SK-MEL-5 (cell line): ENCODE results near the gene ZFPL1. TPM values are rescaled to one million over a fixed set of nuclear protein-coding genes. Genes with fewer than 3 reads are reported as not detected.

ENCODE experiments used
- DNase-seq: peaks from one replicate; pipeline ENCODE4 v3.0.0-alpha.2; 2016; ENCODE audit warnings: low read depth, low spot score
- in situ Hi-C: cut with HindIII; loops from 2 replicates; pipeline ENCODE4 v1.10.0; 2016; ENCODE audit warnings: low sequenced_read_pairs, high pct_unique_total_duplicates, low pct_unique_long_range_greater_than_20kb
- total RNA-seq: library from RNA; depleted of rRNA; stranded (reverse); fragments of >200 nt; shearing (Covaris generic); gene quantifications from 2 replicates; pipeline ENCODE4 v1.2.3, GENCODE V29; 2014

Gene ZFPL1
- total RNA-seq, 1 experiment from 2014 or later = 22.2 TPM

GRCh38 chr11:65084598-65085375, 765 bp downstream of the ZFPL1 start:
- in situ Hi-C loops = no loop called here
- DNase-seq = no peak

- in situ Hi-C loops = no loop called here
- no peak for DNase-seq
Observed at GRCh38 chr11:65085446-65085845, 1.4 kb downstream of the ZFPL1 start.

- DNase-seq = no peak
- in situ Hi-C loops = no loop called here
Observed at GRCh38 chr11:65086809-65087208, 2.8 kb downstream of the ZFPL1 start.

GRCh38 chr11:65087216-65087615, 3.2 kb downstream of the ZFPL1 start:
- no peak for DNase-seq
- in situ Hi-C loops = no loop called here

- in situ Hi-C loops = no loop called here
- no peak for DNase-seq
Observed at GRCh38 chr11:65087827-65088226, 3.8 kb downstream of the ZFPL1 start.

GRCh38 chr11:65089621-65090020, 5.6 kb downstream of the ZFPL1 start:
- in situ Hi-C loops = no loop called here
- DNase-seq = no peak

GRCh38 chr11:65090628-65091027, 6.6 kb downstream of the ZFPL1 start:
- in situ Hi-C loops = no loop called here
- DNase-seq = no peak

GRCh38 chr11:65095427-65095826, 11.4 kb downstream of the ZFPL1 start:
- in situ Hi-C loops = no loop called here
- DNase-seq = no peak

- peak; percentile 82 for DNase-seq
- in situ Hi-C loops = no loop called here
Observed at GRCh38 chr11:65095974-65096806, 12.2 kb downstream of the ZFPL1 start, which contains the start of gene VPS51. Gene VPS51 (plus strand): TSS chr11:65096214. CDS start chr11:65096251, 37 bp downstream.

- in situ Hi-C loops = no loop called here
- no peak for DNase-seq
Observed at GRCh38 chr11:65096926-65097325, 12.9 kb downstream of the ZFPL1 start.

- in situ Hi-C loops = no loop called here
- DNase-seq = no peak
Observed at GRCh38 chr11:65100674-65101350, 16.8 kb downstream of the ZFPL1 start.

GRCh38 chr11:65102142-65103095, 18.4 kb downstream of the ZFPL1 start:
- in situ Hi-C loops = no loop called here
- peak; percentile 75 for DNase-seq

GRCh38 chr11:65103476-65103875, 19.5 kb downstream of the ZFPL1 start:
- in situ Hi-C loops = no loop called here
- no peak for DNase-seq

- DNase-seq = no peak
- in situ Hi-C loops = no loop called here
Observed at GRCh38 chr11:65104628-65105027, 20.6 kb downstream of the ZFPL1 start.

- in situ Hi-C loops = no loop called here
- no peak for DNase-seq
Observed at GRCh38 chr11:65107078-65107477, 23.1 kb downstream of the ZFPL1 start.

GRCh38 chr11:65107751-65108468, 23.9 kb downstream of the ZFPL1 start:
- in situ Hi-C loops = no loop called here
- no peak for DNase-seq
